CD14-positive monocyte (primary cell): ENCODE measurements around the gene DLK2. TPM values are rescaled to one million over a fixed set of nuclear protein-coding genes. Genes with fewer than 3 reads are reported as not detected.

ENCODE experiments used
- DNase-seq, 3 donors: peaks; one replicate each; pipeline ENCODE4 v3.0.0-alpha.2; 2011 to 2022
- H2AFZ ChIP-seq: 2 replicates; pipeline ENCODE4 v1.6.0; 2012; ENCODE audit warnings: mild to moderate bottlenecking, low read depth, low read length, inconsistent platforms; ENCODE audit not compliant: insufficient read depth, poor library complexity, severe bottlenecking
- H3K27ac ChIP-seq, 2 donors: 1 replicate in 1 of 2; 2 replicates in 1 of 2; pipeline ENCODE4 v1.5.1; 2012 to 2013; ENCODE audit warnings: low read length in 2 of 2, control low read depth in 1 of 2, inconsistent platforms in 1 of 2, low read depth in 1 of 2, mild to moderate bottlenecking in 1 of 2
- H3K27me3 ChIP-seq, 2 donors: one replicate each; pipeline versions ENCODE4 v1.6.0 to v1.6.1; 2011 to 2013; ENCODE audit warnings: low read length in 2 of 2; ENCODE audit not compliant: control insufficient read depth in 2 of 2, insufficient read depth in 2 of 2
- H3K36me3 ChIP-seq, 2 donors: replicated peaks in 1 of 2; 1 replicate in 1 of 2; 2 replicates in 1 of 2; pipeline versions ENCODE4 v1.5.1 to v1.6.1; 2012 to 2013; ENCODE audit warnings: low read length in 2 of 2, control low read depth in 1 of 2, inconsistent platforms in 1 of 2, mild to moderate bottlenecking in 1 of 2; ENCODE audit not compliant: insufficient read depth in 2 of 2, control insufficient read depth in 1 of 2
- H3K4me1 ChIP-seq, 2 donors: 1 replicate in 1 of 2; 2 replicates in 1 of 2; pipeline versions ENCODE4 v1.5.1 to v1.6.1; 2012 to 2013; ENCODE audit warnings: low read length in 2 of 2, control low read depth in 1 of 2, inconsistent platforms in 1 of 2, mild to moderate bottlenecking in 1 of 2, moderate library complexity in 1 of 2; ENCODE audit not compliant: insufficient read depth in 2 of 2, control insufficient read depth in 1 of 2
- H3K4me2 ChIP-seq: replicated peaks from 2 replicates; pipeline ENCODE3; 2012; ENCODE audit warnings: low read length, moderate library complexity, mild to moderate bottlenecking; ENCODE audit not compliant: poor library complexity, severe bottlenecking; ENCODE audit errors: extremely low read depth
- H3K4me3 ChIP-seq, 3 experiments: fragments of 200-600 bp in 1 of 3; sonication (generic) in 1 of 3; replicated peaks in 1 of 3; 1 replicate in 2 of 3; 2 replicates in 1 of 3; pipeline ENCODE4 v1.5.1; 2011 to 2013; ENCODE audit warnings: low read length in 3 of 3, mild to moderate bottlenecking in 3 of 3, control low read depth in 2 of 3, low read depth in 2 of 3, inconsistent platforms in 1 of 3, moderate library complexity in 1 of 3
- H3K79me2 ChIP-seq: 2 replicates; pipeline ENCODE4 v1.6.0; 2012; ENCODE audit warnings: mild to moderate bottlenecking, control low read depth, inconsistent platforms, low read length, moderate library complexity; ENCODE audit not compliant: insufficient read depth
- H3K9ac ChIP-seq: 2 replicates; pipeline ENCODE4 v1.6.0; 2017; ENCODE audit warnings: low read length, mild to moderate bottlenecking; ENCODE audit not compliant: insufficient read depth, poor library complexity, severe bottlenecking
- H3K9me3 ChIP-seq, 2 donors: replicated peaks in 1 of 2; 1 replicate in 1 of 2; 2 replicates in 1 of 2; pipeline versions ENCODE4 v1.5.1 to v1.6.1; 2012 to 2013; ENCODE audit warnings: low read length in 2 of 2, control low read depth in 1 of 2; ENCODE audit not compliant: control insufficient read depth in 1 of 2, insufficient read depth in 1 of 2
- H4K20me1 ChIP-seq: 2 replicates; pipeline ENCODE4 v1.6.0; 2012; ENCODE audit warnings: mild to moderate bottlenecking, low read length, control low read depth, moderate library complexity; ENCODE audit not compliant: insufficient read depth
- H3K27ac Mint-ChIP-seq, 7 donors: one replicate each; pipeline ENCODE4 v1.8.0; 2020; ENCODE audit warnings: mild to moderate bottlenecking in 7 of 7, mixed read lengths in 7 of 7, moderate library complexity in 6 of 7, inconsistent platforms in 2 of 7
- H3K27me3 Mint-ChIP-seq, 3 donors: one replicate each; pipeline ENCODE4 v1.8.0; 2021 to 2022; ENCODE audit warnings: low read depth in 3 of 3, mild to moderate bottlenecking in 3 of 3, mixed read lengths in 3 of 3, moderate library complexity in 3 of 3, inconsistent platforms in 1 of 3
- H3K36me3 Mint-ChIP-seq, 2 donors: one replicate each; pipeline ENCODE4 v1.8.0; 2020; ENCODE audit warnings: mixed read lengths in 2 of 2, inconsistent platforms in 1 of 2, mild to moderate bottlenecking in 1 of 2
- H3K4me1 Mint-ChIP-seq: one replicate; pipeline ENCODE4 v1.8.0; 2020; ENCODE audit warnings: mild to moderate bottlenecking, mixed read lengths
- H3K4me3 Mint-ChIP-seq, 2 donors: one replicate each; pipeline ENCODE4 v1.8.0; 2020; ENCODE audit warnings: mild to moderate bottlenecking in 2 of 2, mixed read lengths in 2 of 2, moderate library complexity in 1 of 2
- H3K9me3 Mint-ChIP-seq, 7 donors: one replicate each; pipeline ENCODE4 v1.8.0; 2020 to 2022; ENCODE audit warnings: mixed read lengths in 7 of 7, mild to moderate bottlenecking in 6 of 7, moderate library complexity in 6 of 7, inconsistent platforms in 2 of 7
- CTCF ChIP-seq: fragments of 200-600 bp; IDR thresholded peaks from one replicate; pipeline ENCODE4 v1.8.0; 2022; ENCODE audit warnings: antibody characterized with exemption, mild to moderate bottlenecking
- WGBS: methylation state at CpG from one replicate; pipeline ENCODE4 v1.1.5; 2013; ENCODE audit warnings: missing lambda C conversion rate; ENCODE audit not compliant: insufficient coverage; 5-methylcytosine and 5-hydroxymethylcytosine counted together
- intact Hi-C, 2 donors: fragments of 100-400 bp; cut with micrococcal nuclease; formaldehyde crosslinking; loops; one replicate each; pipeline versions ENCODE4 v1.15.0 to v1.15.1; 2023
- polyA plus RNA-seq, 3 donors: library from polyadenylated mRNA; depleted of rRNA in 1 of 3; unstranded in 2 of 3; stranded (reverse) in 1 of 3; fragments of 300-500 nt in 2 of 3; fragments of >200 nt in 1 of 3; fragmentation: Illumina TruSeq in 2 of 3; gene quantifications; 1 replicate in 2 of 3; 2 replicates in 1 of 3; pipeline ENCODE4 v1.2.3, GENCODE V29; 2012 to 2021

DLK2 gene
- polyA plus RNA-seq, 3 donors: 0.08 TPM; not detected in 2

- H3K9me3 Mint-ChIP-seq: no peaks in the 10 kb centered on the region
- Histone ChIP-seq H3K79me2 (no peaks in the 10 kb centered on the region), H2AFZ (no peak overlapping the region), H3K27me3 (no peaks in the 10 kb centered on the region), H3K9me3 (no peaks in the 10 kb centered on the region), H3K27ac (no peak overlapping the region), H3K4me3 (no peak overlapping the region), H3K4me2 (no peak overlapping the region), H3K9ac (no peak overlapping the region), H3K36me3 (peaks cover 82 to 94% of the 10 kb centered on the region in 2 donors), H3K4me1 (no peaks in the 10 kb centered on the region), H4K20me1 (no peaks in the 10 kb centered on the region)
- TF ChIP-seq CTCF: no peak
- H3K27me3 Mint-ChIP-seq: peaks cover 0 to 4% (median 0%) of the 10 kb centered on the region in 3 donors
- intact Hi-C loops: no loop called here
- H3K27ac Mint-ChIP-seq: peak overlapping the region in 2 of 7 donors; percentile 2 to 21
- H3K4me1 Mint-ChIP-seq: peaks cover 2% of the 10 kb centered on the region
- H3K36me3 Mint-ChIP-seq: peaks cover 89 to 95% of the 10 kb centered on the region in 2 donors
- WGBS: 100% methylated on average over 2 of the region's 4 CpGs
- H3K4me3 Mint-ChIP-seq: no peak overlapping the region
- DNase-seq: no peak
Observed at GRCh38 chr6:43448916-43449315, 6.4 kb downstream of the DLK2 start.

GRCh38 chr6:43447604-43448003 lies 7.7 kb downstream of the DLK2 start:
- Histone ChIP-seq H3K4me2 (no peak overlapping the region), H3K27ac (no peak overlapping the region), H2AFZ (no peak overlapping the region), H3K9me3 (no peaks in the 10 kb centered on the region), H3K79me2 (no peaks in the 10 kb centered on the region), H3K27me3 (no peaks in the 10 kb centered on the region), H3K4me3 (no peak overlapping the region), H3K9ac (no peak overlapping the region), H3K36me3 (peaks cover 91 to 97% of the 10 kb centered on the region in 2 donors), H4K20me1 (no peaks in the 10 kb centered on the region), H3K4me1 (no peaks in the 10 kb centered on the region)
- intact Hi-C loops: no loop called here
- WGBS: 98% methylated on average over 16 of the region's 16 CpGs
- Mint-ChIP-seq H3K4me3 (peak overlapping the region in 1 of 2 donors; percentile 44), H3K4me1 (no peaks in the 10 kb centered on the region), H3K27me3 (no peaks in the 10 kb centered on the region), H3K9me3 (no peaks in the 10 kb centered on the region), H3K36me3 (peaks cover 90 to 96% of the 10 kb centered on the region in 2 donors), H3K27ac (no peak overlapping the region)
- no peak for DNase-seq
- no peak for TF ChIP-seq CTCF
